HG03103 (cell line): ENCODE results near the gene MST1.
"Not testable (repeated sequence)": the region's sequence is repeated elsewhere in the genome, so short reads cannot be mapped to it uniquely, and the experiment has no call there.

Source experiments
- ATAC-seq: cut with Tn5 transposase; IDR thresholded peaks from one replicate; pipeline ENCODE4 v1.9.1; 2021; ENCODE audit warnings: low read depth; ENCODE audit not compliant: unreplicated experiment

Gene MST1

GRCh38 chr3:49701388-49702077, 12.3 kb upstream of the MST1 start:
- ATAC-seq: no peak

GRCh38 chr3:49700453-49701128, 11.3 kb upstream of the MST1 start:
- no peak for ATAC-seq

- no peak for ATAC-seq
Measured at GRCh38 chr3:49700014-49700413, 10.7 kb upstream of the MST1 start.

- no peak for ATAC-seq
Measured at GRCh38 chr3:49699281-49699979, 10.2 kb upstream of the MST1 start.

GRCh38 chr3:49695350-49696015, 6.2 kb upstream of the MST1 start:
- not testable (repeated sequence) for ATAC-seq

- ATAC-seq: not testable (repeated sequence)
Measured at GRCh38 chr3:49694409-49695070, 5.3 kb upstream of the MST1 start.

- ATAC-seq: not testable (repeated sequence)
Measured at GRCh38 chr3:49691481-49691880, 2.2 kb upstream of the MST1 start.

- not testable (repeated sequence) for ATAC-seq
Measured at GRCh38 chr3:49690856-49691255, 1.6 kb upstream of the MST1 start.

- not testable (repeated sequence) for ATAC-seq
Measured at GRCh38 chr3:49689908-49690624, 792 bp upstream of the MST1 start.

GRCh38 chr3:49688338-49689045, 782 bp downstream of the MST1 start:
- ATAC-seq: not testable (repeated sequence)

- ATAC-seq: not testable (repeated sequence)
Measured at GRCh38 chr3:49687424-49687795, 1.9 kb downstream of the MST1 start.

GRCh38 chr3:49686769-49687423, 2.4 kb downstream of the MST1 start:
- ATAC-seq: not testable (repeated sequence)

- not testable (repeated sequence) for ATAC-seq
Measured at GRCh38 chr3:49686346-49686745, 2.9 kb downstream of the MST1 start.

GRCh38 chr3:49685846-49686245, 3.4 kb downstream of the MST1 start:
- ATAC-seq: not testable (repeated sequence)

GRCh38 chr3:49685103-49685502, 4.2 kb downstream of the MST1 start:
- ATAC-seq: not testable (repeated sequence)

- not testable (repeated sequence) for ATAC-seq
Measured at GRCh38 chr3:49684453-49684852, 4.8 kb downstream of the MST1 start.

GRCh38 chr3:49683162-49683561, 6.1 kb downstream of the MST1 start:
- no peak for ATAC-seq

GRCh38 chr3:49681543-49681942, 7.7 kb downstream of the MST1 start:
- ATAC-seq: no peak

GRCh38 chr3:49681232-49681522, 8.1 kb downstream of the MST1 start:
- ATAC-seq: no peak
